Panc1 (cell line): ENCODE measurements around the gene LRBA.

Experiments used
- POLR2AphosphoS5 ChIP-seq: IDR thresholded peaks from 2 replicates; pipeline ENCODE4 v1.6.1; 2012; ENCODE audit warnings: mild to moderate bottlenecking, low read depth, low read length, moderate library complexity
- TF ChIP-seq, protein P1 (sequence below): fragments of 450-650 bp; IDR thresholded peaks from 2 replicates; pipeline ENCODE4 v1.5.1; 2017; ENCODE audit warnings: mild to moderate bottlenecking
- TF ChIP-seq, protein P2 (sequence below), 2 experiments: IDR thresholded peaks; 2 replicates each; pipeline ENCODE4 v1.6.1; 2011 to 2012; ENCODE audit warnings: low read depth in 2 of 2, control low read depth in 1 of 2, low read length in 1 of 2, mild to moderate bottlenecking in 1 of 2, moderate library complexity in 1 of 2; ENCODE audit not compliant: insufficient read depth in 1 of 2

DNA sequence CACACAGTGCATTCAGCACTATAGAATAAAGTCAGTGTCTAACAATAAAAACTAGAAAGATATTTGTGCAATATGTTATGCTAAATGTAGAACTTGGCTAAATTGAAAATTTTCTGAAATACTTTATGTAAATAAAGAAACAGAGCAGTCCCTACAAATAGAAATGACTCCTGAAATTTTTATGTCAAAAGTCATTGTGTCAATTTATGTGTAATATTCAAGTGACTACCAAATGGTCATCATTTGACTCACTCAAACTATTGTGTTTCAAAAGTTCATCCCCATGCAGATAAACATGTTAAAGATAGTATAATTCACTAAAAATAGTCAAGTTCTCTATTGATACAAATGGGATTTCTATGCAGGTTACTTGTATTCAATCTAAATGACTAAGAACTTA is 17.9 kb downstream of the LRBA start:
- TF ChIP-seq, protein P1, sequence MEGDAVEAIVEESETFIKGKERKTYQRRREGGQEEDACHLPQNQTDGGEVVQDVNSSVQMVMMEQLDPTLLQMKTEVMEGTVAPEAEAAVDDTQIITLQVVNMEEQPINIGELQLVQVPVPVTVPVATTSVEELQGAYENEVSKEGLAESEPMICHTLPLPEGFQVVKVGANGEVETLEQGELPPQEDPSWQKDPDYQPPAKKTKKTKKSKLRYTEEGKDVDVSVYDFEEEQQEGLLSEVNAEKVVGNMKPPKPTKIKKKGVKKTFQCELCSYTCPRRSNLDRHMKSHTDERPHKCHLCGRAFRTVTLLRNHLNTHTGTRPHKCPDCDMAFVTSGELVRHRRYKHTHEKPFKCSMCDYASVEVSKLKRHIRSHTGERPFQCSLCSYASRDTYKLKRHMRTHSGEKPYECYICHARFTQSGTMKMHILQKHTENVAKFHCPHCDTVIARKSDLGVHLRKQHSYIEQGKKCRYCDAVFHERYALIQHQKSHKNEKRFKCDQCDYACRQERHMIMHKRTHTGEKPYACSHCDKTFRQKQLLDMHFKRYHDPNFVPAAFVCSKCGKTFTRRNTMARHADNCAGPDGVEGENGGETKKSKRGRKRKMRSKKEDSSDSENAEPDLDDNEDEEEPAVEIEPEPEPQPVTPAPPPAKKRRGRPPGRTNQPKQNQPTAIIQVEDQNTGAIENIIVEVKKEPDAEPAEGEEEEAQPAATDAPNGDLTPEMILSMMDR = no peak
- TF ChIP-seq POLR2AphosphoS5 = no peak
- TF ChIP-seq, protein P2, sequence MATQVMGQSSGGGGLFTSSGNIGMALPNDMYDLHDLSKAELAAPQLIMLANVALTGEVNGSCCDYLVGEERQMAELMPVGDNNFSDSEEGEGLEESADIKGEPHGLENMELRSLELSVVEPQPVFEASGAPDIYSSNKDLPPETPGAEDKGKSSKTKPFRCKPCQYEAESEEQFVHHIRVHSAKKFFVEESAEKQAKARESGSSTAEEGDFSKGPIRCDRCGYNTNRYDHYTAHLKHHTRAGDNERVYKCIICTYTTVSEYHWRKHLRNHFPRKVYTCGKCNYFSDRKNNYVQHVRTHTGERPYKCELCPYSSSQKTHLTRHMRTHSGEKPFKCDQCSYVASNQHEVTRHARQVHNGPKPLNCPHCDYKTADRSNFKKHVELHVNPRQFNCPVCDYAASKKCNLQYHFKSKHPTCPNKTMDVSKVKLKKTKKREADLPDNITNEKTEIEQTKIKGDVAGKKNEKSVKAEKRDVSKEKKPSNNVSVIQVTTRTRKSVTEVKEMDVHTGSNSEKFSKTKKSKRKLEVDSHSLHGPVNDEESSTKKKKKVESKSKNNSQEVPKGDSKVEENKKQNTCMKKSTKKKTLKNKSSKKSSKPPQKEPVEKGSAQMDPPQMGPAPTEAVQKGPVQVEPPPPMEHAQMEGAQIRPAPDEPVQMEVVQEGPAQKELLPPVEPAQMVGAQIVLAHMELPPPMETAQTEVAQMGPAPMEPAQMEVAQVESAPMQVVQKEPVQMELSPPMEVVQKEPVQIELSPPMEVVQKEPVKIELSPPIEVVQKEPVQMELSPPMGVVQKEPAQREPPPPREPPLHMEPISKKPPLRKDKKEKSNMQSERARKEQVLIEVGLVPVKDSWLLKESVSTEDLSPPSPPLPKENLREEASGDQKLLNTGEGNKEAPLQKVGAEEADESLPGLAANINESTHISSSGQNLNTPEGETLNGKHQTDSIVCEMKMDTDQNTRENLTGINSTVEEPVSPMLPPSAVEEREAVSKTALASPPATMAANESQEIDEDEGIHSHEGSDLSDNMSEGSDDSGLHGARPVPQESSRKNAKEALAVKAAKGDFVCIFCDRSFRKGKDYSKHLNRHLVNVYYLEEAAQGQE (IDR thresholded peaks at IDR 0.05; ENCODE audit: insufficient read depth in 1 of 2, low read depth in 2 of 2, low read length in 1 of 2) = no peak
